HG03060 (cell line): ENCODE measurements around the gene LSMEM2.
"Not testable (repeated sequence)": the region's sequence is repeated elsewhere in the genome, so short reads cannot be mapped to it uniquely, and the experiment has no call there.

ENCODE experiments used
- ATAC-seq: cut with Tn5 transposase; IDR thresholded peaks from one replicate; pipeline ENCODE4 v1.9.1; 2021; ENCODE audit warnings: low read depth, moderate number of reproducible peaks; ENCODE audit not compliant: unreplicated experiment

LSMEM2 gene

DNA sequence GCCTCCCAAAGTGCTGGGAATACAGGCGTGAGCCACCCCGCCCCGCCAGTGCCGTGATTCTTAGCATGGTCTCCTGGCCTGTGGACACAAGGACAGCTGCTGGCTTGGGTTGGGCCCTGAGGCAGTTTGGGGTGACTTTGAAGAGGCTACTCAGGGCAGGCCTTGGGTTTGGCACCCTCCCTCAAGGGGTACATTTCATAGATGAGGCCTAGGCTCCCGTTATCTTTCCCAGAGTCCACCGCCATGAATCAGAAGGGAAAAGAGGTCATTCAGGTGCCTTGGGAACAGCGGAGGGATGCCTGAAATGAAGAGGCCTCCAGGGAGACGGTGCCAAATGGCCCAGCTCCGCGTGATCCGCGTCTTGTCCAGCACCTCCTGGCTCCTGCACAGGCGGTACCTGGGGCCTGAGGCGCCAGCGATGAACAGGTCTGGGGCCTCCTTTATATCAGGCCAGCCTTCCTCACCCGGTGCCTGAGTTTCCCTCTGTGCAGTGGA, 33.6 kb upstream of the LSMEM2 start:
- ATAC-seq: no peak

DNA sequence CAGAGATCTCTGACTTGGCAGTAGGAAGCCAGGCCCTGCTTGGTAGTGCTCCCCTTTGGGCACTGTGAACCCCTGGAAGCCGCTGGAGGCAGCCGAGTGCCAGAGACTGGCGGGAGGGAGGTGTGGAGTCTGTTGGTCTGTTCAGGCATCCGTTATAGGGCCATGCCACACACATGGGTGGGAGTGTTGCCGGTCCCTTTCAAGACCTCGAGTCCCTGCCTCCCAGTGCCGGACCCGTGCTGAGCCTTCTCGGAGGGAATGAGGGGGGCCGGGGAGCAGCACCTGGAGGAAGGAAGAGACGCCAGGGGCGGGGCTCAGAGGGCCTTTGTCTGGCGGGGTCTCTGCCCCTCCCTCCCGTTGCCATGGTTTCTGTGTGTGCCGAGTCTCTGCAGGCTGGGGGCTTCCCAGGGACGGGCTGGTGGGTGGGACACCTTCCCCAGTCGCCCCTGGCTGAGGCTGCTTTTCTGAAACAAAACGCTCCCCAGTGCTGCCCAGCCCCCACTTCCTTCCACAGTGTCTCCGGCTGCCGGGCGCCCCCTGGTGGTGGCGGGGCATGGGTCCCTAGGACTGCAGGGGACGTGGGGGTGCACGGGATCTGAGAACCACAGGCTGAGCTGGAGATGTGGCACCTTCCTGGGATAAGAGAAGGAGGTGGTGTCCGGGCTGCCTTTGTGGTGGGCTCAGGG, 32.9 kb upstream of the LSMEM2 start:
- ATAC-seq: no peak

DNA sequence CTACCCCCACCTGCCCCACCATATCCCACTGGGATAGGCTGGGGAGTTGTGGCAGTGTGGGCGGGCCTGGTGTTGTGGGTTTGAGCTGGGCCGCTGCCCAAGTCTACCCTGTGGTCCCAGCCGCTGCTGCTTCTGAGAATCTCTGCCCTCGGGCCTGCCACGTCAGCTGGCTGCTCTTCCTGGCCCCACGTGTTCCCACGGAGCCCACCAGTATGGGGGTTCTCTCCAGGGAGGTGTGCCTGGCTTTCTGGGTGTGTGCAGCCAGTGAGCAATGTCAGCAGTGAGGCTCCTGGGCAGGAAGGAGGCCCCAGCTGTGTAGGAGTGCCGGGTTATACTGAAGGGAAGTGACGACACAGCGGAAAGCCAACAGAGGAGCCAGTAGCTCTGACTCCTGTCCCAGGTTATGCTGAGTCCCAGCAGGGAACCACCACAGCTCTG, 32.4 kb upstream of the LSMEM2 start:
- no peak for ATAC-seq

DNA sequence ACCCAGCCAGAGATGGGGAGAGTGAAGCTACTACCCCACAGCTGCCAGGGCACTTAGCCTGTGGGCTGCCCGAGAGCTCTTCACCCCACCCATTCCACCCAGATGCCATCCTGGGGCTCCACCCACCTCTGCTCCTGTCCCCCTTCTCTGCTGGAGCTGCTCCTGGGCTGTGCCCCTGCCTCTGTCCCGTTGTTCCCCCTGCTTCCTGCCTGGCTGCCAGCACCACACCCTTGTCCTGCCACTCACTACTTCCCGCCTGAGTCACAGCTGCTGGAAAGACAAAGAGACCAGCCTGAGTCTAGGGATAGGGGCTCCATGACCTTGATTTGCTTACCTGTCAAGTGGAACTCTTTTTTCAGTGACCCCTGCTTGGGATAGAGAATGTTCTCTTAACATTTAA, 30.5 kb upstream of the LSMEM2 start:
- ATAC-seq: no peak

DNA sequence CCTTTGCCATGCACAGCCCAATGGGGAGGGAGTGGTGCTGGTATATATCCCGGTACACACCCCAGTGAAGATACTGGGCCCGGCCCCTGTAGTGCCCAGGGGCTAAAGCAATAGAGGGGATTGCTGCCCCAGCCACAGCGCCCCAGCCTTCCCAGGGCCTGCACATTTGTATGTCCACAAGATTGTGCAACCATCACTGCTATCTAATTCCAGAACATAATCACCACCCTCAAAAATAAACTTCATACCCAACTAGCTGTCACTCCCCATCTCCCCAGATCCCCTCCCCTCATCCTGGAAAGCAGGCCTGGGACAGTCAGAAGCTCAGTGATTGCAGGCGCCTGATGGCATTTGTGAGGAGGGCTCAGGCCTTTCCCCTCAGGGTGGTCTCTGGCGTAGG, 29.4 kb upstream of the LSMEM2 start:
- no peak for ATAC-seq

DNA sequence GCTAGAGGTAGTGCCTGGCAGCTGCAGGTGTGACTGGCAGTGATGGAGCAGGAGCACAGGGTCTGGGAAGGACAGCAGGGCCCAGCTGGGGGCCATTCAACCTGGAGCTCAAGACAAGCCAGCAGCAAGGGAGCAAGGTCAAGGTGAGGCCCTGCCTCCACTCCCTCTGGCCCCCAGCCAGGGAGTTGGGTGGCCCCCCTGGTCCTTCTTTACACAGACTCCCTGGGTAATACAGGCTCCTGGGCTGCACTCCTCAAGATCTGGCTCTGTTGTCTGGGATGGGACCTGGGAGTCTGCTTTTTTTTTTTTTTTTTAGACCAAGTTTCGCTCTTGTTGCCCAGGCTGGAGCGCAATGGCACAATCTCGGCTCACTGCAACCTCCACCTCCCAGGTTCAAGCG, 28.4 kb upstream of the LSMEM2 start:
- ATAC-seq: no peak

DNA sequence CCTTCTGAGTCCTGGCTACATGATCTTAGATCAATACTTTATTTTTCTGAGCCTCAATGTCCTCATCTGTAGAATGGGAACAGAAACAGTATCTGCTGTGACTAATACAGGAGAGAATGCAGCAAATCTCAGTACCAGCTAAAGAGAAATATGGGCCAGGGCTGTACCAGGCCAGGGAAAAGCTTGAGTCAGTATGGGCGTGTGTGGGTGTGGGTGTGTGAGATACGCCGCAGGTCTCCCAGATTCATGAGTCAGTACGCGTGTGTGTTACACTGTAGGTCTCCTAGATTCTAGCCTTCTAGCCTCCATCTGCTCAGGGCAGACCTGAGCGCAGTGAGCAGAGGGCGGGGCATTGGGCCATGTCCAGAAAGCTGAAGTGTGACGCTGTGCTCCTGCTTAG, 27.7 kb upstream of the LSMEM2 start:
- ATAC-seq: no peak

DNA sequence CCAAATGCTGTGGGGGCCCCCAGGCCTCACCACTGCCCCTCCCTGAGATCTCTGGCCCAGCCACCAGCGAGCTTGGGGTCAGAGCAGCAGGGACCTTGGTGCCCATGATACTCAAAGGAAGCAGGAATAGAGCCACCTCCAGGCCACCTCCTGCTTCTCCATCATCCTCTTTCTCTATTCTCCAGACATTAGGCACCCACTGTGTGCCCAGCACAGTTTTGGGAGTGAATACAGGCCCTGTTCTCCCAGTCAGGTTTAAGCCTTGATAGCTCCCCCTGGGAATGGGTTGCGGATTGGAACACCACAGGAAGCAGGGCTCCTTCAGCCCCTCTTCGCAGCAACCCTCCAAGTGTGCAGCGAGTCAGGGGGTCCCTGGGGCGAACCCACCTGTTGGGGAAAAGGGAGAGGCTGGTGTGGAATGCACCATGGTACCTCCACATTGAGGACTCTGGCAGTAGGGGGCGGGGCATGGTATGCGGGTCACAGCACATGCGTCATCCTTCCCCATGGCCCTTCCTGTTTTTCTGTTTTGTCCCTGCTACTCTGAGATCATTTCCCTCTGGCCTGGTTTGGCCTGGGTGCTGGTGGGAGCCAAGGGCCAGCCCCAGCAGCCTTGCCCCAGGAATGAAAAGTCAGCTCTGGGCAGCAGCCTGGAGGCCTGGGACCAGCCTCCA, 24.2 kb upstream of the LSMEM2 start:
- no peak for ATAC-seq

DNA sequence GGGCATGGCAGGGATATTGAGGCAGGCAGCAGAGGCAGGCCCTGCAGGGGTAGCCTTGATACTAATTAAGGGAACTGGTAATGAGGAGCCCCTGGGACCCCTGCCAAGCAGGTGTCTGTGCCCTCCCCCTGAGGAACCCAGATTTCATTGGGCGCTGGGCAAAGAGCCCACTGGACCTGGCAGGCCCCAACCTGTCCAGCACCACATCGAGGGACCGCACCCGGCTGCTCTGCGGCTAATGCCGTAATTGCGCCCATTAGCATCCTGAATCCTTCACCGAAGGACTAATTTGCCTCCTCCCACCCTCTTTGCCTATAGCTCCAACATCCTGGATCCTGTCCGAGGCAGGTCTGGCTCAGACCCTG, 23.7 kb upstream of the LSMEM2 start:
- no peak for ATAC-seq

DNA sequence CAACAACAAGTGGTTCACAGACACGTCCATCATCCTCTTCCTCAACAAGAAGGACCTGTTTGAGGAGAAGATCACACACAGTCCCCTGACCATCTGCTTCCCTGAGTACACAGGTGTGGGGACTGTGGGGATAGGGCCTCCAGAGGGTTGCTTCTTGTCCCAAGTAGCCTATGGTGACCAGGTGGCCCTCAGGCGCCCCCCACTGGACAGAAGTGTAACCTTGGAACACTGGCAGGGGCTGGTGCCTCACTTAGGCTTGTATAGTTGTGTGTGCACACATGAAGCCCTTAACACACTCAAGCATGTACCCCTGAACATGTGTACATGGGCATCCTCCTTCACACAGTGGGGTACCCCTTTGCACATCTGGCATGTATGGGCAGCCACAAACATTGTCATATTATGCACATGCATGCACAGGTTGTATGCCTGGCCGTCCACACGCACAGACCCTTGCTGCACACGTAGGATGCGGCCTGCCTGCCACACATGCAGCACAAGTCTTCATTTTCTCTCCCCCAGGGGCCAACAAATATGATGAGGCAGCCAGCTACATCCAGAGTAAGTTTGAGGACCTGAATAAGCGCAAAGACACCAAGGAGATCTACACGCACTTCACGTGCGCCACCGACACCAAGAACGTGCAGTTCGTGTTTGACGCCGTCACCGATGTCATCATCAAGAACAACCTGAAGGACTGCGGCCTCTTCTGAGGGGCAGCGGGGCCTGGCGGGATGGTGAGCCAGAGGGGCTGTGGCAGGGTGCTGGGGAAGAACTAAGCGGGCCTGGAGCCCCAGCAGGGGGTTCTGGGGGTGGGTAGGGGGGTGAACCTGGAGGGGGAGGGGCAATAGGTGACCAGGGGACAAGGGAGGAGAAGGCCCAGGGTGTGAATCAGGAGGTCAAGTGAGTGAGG, 21.7 kb upstream of the LSMEM2 start:
- no peak for ATAC-seq

DNA sequence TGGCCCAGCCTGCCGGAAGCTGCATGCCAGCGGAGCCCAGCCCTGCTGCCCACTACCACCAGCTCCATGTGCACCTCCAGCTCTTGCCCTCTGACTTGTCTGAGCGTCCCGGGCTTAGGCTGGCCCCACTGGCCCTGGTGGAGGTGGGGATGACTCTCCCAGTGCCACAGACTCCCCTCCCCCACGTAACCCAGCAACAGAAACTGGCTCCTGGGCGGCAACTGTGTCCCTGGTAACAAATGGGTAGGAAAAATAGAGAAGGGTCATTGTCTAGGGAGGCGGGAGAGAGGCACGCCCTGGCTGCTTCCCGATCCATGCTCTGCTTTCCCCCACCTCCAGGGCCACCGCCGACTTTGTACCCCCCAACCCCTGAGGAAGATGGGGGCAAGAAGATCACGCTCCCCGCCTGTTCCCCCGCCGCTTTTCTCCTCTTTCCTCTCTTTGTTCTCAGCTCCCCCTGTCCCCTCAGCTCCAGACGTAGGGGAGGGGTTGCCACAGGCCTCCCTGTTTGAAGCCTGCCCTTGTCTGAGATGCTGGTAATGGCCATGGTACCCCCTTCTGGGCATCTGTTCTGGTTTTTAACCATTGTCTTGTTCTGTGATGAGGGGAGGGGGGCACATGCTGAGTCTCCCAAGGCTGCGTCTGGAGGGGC, 20.7 kb upstream of the LSMEM2 start:
- ATAC-seq: no peak

DNA sequence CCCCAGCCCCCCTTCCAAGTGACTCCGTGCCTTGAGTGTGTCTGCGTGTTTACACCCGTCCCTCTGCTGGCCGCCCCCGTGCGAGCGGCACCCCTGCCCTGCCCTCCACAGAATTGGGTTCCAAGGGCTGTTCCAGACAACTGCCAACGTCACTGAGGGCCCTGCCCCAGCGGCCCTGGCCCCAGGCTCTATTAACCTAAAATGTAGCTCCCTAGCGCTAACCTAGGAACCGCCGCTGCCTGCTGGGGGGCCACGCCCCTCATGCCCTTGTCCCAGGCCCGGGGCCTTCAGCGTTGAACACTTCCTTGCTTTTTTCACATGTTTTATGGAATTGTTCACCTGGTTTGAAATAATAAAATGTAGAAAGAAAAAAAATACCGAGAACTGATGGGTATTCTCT, 19.9 kb upstream of the LSMEM2 start:
- no peak for ATAC-seq

DNA sequence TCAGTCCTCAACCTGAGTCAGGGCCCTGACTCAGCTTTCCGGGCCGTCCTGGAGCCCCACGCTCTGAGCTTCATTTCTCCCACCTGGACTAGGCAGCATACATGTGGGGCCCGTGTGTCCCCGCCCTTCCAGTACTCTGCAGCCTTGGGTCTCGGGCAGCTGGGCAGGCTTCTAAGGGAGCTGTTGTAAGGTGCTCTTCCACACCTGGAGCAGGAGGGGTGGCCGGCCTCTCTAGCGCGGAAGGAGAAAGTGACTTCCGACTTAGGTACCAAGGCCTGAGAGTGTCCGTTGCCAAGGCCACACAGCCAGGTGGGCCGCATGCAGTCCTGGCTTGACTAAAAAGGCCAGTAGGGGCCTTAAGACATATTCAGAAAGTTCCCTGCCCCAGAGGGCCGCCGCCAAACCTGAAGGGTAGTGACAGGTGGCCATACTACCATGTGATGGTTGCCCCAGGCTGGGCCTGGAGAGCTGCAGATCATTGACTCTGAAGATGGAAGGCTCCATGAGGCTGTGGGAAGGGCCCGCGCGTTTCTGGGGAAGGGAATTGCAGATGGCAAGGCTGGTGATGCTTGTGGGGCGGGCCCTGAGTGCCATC, 19.4 kb upstream of the LSMEM2 start:
- ATAC-seq: no peak

DNA sequence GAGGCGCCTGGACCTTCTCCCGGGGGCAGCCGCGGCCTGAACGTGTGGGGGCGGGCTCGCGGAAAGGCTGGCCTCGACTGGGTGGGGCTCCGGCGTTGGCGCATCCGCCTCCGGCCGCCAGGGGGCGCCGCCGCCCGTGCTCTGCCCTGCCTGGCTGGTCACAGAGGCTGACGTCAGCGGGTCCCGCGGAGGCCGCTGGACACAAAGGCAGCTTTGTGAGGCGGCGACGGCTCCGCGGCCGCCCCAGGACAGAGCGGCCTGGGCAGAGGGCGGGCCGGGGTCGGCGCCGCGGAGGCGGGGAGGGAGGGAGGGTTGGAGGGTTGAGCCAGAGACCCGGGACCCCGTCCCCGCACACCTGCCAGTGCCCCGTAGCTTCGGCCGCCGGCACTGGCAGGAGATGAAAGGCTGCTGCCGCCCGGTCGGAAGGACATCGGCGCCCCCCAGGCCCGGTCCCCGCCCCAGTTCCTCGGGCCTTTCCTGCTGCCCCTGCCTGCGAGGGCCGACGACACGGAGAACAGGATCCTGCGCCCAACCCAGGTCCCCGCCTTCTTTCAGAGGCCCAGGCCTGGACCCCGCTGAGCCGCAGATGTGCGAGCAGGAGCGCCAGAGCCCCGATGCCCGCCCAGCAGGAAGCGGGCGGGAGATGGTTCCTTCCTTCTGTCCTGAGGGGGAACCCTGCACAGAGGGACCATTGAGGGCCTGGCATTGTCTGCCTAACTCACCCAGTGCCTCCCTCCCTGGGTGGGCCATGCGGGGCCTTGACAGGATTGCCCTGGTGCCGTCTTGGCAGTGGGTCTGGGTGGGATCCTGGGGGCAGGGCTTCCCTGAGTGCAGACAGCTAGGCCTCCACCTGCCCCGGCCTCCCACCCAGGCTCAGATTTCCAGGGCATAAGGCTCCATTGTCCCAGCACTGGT, 18.6 kb upstream of the LSMEM2 start:
- ATAC-seq: no peak

DNA sequence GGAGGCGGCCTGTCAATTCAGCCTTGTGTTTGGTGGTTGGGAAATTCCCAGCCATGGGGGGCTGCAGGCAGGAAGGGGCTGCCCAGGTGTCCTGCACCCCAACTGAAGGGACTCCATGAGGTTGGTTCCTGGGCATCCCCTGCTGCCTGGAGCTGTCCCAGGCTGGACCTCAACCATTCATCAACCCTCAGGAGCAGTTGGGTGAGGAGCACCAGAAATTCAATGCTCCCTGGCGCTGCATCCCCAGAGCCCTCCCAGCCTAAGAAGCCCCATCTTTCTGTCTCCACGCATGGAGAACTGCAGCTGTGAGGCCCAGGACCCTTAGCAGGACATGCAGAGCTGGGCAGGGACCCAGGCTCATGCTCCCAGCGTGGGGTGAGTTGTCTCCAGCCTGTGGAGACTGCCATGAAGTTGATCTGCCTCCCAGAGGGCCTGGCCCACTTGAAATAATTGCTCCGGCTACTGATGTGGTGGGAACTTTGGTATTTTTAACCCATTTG, 17.9 kb upstream of the LSMEM2 start:
- ATAC-seq: no peak

DNA sequence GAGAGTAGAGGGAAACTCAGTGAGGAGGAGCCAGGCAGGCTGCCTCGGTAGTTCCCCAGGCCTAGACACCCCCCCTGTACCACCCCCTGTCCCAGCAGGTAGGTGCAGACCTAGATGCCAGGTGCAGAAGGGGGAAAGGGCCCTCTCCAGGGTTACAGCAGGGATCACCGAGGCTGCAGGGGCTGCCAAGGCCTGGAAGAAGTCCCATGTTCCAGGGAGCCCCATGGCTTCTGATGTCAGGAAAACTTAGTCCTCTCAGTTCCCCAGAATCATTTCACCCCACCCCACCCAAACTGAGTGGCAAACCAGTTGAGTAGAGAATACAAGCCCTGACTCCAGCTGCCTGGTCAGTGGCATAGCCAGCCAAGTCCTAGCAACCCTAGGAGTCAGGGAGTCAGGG, 17.4 kb upstream of the LSMEM2 start:
- ATAC-seq: no peak

DNA sequence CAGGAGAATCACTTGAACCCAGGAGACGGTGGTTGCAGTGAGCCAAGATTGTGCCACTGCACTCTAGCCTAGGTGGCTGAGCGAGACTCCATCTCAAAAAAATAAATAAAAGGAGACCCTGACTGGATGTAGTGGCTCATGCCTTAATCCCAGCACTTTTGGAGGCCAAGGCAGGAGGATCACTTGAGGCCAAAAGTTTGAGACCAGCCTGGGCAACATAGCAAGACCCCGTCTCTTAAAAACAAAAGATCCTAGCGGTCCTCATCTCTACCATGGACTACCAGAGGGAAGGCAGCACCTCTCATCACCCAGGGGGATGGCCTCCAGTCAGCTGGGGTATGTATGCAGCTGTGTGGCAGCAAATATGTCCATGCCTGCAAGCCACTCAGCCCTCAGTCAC, 16.7 kb upstream of the LSMEM2 start:
- ATAC-seq: not testable (repeated sequence)

DNA sequence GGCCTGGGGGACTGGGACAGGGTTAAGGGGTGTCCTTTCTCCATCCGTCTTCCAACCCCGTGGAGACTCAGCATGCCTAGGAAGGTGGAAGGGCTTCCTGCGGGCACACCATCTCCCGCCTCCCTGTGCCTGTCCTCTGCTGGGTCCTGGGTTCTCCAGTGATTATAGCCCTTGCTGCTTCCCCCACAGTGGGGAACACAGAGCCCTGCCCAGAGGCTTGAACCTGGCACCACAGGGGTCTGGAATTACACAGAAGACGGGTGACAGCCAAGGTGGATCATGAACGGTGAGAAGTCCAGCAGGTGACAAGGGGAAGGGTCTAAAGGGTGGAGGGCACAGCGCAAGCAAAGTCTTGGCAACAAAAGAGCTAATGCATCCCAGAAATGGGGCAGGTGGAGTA, 16.1 kb upstream of the LSMEM2 start:
- no peak for ATAC-seq
